ENCODE measurements around the gene CDK15. TPM values are rescaled to one million over a fixed set of nuclear protein-coding genes. Genes with fewer than 3 reads are reported as not detected.
"Not testable (repeated sequence)": the region's sequence is repeated elsewhere in the genome, so short reads cannot be mapped to it uniquely, and the experiment has no call there.

CDK15 gene
- total RNA-seq, 1 donor from 2014 or later = not detected

- DNase-seq = no peak
Measured at GRCh38 chr2:201790291-201790690, 16.0 kb upstream of the CDK15 start.

GRCh38 chr2:201790989-201791388, 15.3 kb upstream of the CDK15 start:
- no peak for DNase-seq

- no peak for DNase-seq
Measured at GRCh38 chr2:201793631-201794030, 12.7 kb upstream of the CDK15 start.

GRCh38 chr2:201794294-201794693, 12.0 kb upstream of the CDK15 start:
- DNase-seq = no peak

GRCh38 chr2:201795607-201796477, 10.5 kb upstream of the CDK15 start:
- DNase-seq = no peak

GRCh38 chr2:201796478-201796865, 9.9 kb upstream of the CDK15 start:
- no peak for DNase-seq

- DNase-seq = no peak
Measured at GRCh38 chr2:201797175-201797840, 9.0 kb upstream of the CDK15 start.

- DNase-seq = no peak
Measured at GRCh38 chr2:201798252-201798913, 8.0 kb upstream of the CDK15 start.

- DNase-seq = not testable (repeated sequence)
Measured at GRCh38 chr2:201798914-201799285, 7.4 kb upstream of the CDK15 start.

- no peak for DNase-seq
Measured at GRCh38 chr2:201807452-201807999, 1.2 kb downstream of the CDK15 start.

- no peak for DNase-seq
Measured at GRCh38 chr2:201808027-201808426, 1.7 kb downstream of the CDK15 start.

- no peak for DNase-seq
Measured at GRCh38 chr2:201809633-201810032, 3.3 kb downstream of the CDK15 start.

GRCh38 chr2:201810604-201811003, 4.3 kb downstream of the CDK15 start:
- not testable (repeated sequence) for DNase-seq

- DNase-seq = no peak
Measured at GRCh38 chr2:201813996-201814760, 7.8 kb downstream of the CDK15 start.

- no peak for DNase-seq
Measured at GRCh38 chr2:201816657-201817575, 10.6 kb downstream of the CDK15 start.

GRCh38 chr2:201820383-201821007, 14.2 kb downstream of the CDK15 start:
- no peak for DNase-seq

GRCh38 chr2:201821080-201821479, 14.7 kb downstream of the CDK15 start:
- DNase-seq = no peak

GRCh38 chr2:201824212-201824611, 17.9 kb downstream of the CDK15 start:
- DNase-seq = no peak

- no peak for DNase-seq
Measured at GRCh38 chr2:201827621-201828020, 21.3 kb downstream of the CDK15 start.

GRCh38 chr2:201828220-201828619, 21.9 kb downstream of the CDK15 start:
- DNase-seq = no peak

GRCh38 chr2:201830666-201831065, 24.3 kb downstream of the CDK15 start:
- no peak for DNase-seq
